ENCODE measurements around the gene STARD6.
"Not testable (repeated sequence)": the region's sequence is repeated elsewhere in the genome, so short reads cannot be mapped to it uniquely, and the experiment has no call there.

Gene STARD6

DNA sequence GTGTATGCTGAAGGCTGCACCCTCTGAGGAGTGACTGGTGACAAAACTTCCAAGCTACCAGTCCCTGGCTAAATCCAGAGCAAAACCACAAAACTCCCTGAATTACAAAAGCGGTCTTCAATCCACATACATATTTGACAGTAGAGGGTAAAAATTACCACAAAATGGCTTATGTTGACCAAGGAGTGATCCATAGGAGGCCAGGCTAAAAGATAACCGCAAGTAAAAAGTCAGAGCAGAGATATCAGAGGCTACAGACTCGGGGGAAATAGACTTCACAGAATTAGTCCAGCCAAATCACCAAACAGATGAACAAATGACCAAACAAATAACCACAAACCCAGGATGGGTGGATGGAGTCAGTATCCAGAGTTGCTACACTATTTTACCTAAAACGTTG, 19.4 kb downstream of the STARD6 start:
- DNase-seq (ENCODE audit: low read depth) = no peak

DNA sequence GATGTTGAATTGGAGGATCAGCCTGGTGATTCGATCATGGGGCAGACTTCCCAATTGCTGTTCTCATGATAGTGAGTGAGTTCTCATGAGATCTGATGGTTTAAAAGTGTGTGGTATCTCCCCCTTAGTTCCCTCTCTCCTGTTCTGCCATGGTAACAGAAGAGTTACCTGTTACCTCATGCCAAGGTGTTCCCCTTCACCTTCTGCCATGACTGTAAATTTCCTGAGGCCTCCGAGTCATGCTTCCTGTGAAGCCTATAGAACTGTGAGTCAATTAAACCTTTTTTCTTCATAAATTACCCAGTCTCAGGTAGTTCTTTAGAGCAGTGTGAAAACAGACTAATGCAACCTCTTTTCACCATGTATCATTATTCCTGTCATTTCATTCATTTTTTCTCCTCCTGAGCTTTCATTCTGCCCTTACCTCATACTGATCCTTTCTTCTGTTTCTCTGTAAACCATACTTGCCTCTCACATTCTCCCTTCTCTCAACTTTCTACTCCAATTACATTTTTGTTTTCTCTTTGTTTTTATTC, 22.0 kb downstream of the STARD6 start:
- DNase-seq (ENCODE audit: low read depth) = no peak

DNA sequence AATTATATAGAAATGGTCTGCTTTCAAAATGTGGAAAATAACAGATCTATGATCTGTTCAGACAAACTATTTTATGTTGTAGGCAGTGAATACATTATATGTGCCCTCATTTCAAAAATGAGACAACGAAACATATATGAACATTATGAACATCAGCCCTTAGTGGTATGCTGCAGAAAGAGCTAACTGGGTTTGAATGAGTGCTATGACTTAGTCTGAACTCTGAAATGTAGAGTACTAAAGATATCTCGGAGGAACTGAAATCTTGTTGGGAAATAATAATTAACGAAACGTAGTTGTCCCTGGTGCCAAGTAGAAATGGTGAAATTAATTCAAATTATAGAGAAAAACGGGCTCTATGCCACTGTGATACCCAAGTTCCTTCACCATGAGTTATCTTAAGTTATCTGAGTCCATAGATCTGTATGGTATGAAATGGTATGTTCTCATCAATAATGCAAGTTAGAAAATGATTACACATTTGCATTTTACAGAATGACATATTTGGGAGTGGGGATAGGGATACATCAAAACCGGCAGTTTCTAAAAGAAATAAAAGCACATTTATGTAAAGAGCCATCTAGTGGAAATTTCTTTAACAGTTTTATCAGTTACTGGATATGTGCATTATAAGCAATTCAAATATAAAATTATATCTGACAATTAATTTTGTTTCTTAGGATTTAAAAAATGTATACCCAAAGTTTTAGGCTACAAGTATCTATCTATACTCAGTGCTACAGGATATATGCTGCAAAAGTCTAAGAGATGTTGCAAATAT, 26.7 kb downstream of the STARD6 start:
- no peak for DNase-seq (ENCODE audit: low read depth)

DNA sequence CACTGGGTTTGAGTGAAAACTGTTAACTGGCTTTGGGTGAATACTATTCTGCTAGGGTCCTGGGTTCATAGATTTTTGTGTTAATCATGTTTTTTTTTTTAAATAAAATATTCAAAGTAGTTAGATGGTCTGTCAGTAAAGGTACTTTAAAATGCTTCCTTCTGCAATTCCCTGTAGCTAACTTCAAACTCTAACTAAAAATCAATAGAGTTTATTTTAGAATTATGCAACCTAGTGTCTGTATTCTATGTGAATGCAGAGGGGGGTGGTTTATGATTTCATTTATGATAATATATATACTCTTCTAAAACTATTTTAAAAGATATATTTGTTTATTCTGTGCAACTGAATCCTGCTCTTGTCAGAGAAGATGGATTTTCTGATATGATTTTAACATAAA, 27.9 kb downstream of the STARD6 start:
- DNase-seq (ENCODE audit: low read depth) = no peak

DNA sequence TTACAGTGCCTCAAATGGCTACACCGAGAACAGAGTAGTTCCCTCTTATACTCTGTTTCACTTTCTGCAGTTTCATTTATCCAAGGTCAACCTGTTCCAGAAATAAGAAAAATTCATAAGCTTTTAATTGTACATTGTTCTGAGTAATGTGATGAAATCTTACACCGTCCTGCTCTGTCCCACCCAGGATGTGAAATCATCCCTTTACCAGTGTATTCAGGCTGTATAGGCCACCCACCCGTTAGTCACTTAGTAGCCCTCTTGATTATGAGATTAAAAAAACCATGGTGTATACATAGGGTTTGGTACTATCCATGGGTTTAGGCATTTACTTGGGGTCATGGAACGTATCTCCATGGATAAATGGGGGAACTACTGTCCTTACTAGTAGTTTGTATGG, 29.8 kb downstream of the STARD6 start:
- DNase-seq (ENCODE audit: low read depth) = no peak

DNA sequence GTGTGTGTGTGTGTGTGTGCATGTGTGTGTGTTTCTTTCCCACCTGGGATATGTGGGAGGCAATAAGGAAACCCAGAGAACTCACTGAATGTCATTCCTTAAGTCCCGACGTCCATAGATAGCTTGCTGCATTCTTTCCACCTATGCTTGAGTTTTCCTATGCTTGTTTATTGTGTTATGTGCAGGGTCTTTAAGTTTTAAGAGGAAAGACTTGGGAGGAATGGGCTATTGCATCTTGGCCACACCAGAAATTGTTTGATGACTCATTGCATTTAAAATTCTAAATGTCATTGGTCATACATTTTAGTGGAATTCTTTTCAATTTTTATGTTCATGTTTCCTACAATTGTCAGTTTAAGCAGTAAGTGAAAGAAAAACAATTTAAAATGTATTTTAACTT, 33.7 kb downstream of the STARD6 start:
- DNase-seq (ENCODE audit: low read depth) = no peak

DNA sequence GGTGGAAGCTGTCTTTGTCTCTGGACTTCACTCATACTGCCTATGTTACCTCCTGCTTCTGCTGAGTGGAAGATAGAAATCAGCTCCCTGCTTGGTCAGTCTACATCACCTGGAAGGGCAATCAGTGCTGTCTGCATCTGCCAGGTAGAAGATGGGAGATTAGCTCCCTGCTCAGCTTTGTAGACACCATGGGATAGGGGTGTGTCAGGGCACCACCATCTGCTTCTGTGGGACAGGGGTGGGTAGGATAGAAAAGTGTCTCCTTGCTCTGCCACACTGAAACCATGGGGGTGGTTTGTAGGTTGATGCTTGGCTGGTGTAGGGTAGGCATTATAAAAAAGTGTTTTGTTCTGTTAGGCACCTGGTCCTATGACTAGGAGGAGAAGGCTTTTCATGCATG, 34.1 kb downstream of the STARD6 start:
- DNase-seq (ENCODE audit: low read depth) = no peak

DNA sequence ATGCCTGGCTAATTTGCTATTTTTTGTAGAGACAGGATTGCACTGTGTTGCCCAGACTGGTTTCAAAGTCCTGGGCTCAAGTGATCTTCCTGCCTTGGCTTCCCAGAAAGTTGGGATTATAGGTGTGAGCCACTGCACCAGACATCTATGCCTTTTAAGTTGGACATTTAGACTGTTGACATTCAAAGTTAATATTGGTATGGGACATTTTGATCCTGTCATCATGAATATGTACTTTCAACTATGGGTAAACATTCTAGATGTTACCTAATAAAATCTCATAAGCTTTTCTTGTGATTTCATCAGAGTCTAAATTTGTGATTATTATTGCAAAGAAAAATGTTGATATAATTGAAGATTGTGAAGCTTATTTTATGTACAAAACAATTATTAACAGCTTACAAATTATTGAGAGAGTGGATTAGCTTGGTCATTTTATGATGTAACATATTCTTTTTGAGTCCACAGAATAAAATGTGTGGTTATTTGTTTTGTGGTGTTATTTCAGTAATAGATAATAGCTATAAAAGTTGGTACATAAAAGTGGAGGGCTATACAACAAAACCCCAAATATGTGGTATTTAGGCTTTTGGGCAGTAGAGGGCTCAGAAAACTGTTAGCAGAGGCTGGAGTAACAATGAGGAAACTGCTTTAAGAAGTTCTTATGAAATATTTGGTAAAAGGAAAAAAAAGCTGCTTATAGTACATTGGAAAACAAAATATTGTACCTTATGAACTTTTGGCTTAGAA, 41.4 kb downstream of the STARD6 start:
- DNase-seq (ENCODE audit: low read depth) = no peak

DNA sequence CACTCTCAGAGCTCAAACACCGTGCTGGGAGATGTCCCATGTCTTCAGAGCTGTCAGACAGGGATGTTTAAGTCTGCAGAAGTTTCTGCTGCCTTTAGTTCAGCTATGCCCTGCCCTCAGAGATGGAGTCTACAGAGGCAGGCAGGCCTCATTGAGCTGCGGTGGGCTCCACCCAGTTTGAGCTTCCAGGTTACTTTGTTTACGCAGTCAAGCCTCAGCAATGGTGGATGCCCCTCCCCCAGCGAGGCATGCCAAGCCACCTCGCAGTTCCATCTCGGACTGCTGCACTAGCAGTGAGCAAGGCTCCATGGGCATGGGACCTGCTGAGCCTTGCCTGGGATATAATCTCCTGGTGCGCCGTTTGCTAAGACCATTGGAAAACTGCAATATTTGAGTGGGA, 48.1 kb downstream of the STARD6 start:
- not testable (repeated sequence) for DNase-seq (ENCODE audit: low read depth)

DNA sequence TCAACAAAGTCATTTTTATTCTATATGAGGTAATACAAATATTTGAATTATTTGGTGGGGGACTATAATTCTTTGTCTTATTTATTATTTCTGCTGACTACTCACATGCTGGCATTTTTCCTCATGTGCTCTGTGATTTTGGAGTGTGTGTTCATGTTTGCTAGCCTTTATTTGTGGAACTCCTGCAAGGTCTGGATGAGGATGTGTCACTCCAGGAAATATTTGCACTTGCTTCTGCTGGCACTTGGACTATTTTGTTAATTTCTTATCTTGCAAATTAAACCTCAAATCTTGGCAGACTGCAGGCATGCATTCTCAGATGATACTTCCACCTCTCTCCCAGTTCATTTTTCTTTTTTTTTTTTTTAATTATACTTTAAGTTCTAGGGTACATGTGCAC, 54.2 kb downstream of the STARD6 start:
- DNase-seq (ENCODE audit: low read depth) = no peak

DNA sequence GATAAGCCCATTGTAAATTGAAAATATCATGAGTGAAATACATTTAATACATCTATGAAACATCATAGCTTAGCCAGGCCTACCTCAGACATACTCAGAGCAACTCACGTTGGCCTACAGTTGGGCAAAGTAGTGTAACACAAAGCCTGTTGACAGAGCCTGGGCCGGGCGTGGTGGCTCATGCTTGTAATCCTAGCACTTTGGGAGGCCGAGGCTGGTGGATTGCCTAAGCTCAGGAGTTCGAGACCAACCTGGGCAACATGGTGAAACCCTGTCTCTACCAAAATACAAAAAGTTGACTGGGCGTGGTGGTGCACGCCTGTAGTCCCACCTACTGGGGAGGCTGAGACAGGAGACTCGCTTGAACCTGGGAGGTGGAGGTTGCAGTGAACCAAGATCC, 58.7 kb downstream of the STARD6 start:
- DNase-seq (ENCODE audit: low read depth) = not testable (repeated sequence)

DNA sequence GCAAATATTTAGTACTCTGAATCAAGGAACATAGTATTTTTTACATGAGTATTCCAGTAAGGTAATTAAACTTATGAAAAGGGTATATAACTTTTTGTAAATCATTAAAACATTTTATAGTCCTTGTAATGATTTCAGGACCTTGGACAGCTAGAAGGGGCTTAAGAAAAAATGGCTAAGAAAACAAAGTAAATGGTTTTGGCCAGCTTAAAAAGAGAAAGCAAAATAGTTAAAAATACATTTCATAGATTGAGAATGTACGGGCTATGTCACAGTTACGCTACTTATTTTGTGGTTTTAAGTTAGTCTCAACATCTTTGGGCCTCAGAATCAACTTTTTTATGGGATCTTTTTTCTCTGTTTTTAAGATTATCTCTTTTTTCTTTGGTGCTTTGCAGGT, 61.6 kb downstream of the STARD6 start:
- DNase-seq (ENCODE audit: low read depth) = no peak

DNA sequence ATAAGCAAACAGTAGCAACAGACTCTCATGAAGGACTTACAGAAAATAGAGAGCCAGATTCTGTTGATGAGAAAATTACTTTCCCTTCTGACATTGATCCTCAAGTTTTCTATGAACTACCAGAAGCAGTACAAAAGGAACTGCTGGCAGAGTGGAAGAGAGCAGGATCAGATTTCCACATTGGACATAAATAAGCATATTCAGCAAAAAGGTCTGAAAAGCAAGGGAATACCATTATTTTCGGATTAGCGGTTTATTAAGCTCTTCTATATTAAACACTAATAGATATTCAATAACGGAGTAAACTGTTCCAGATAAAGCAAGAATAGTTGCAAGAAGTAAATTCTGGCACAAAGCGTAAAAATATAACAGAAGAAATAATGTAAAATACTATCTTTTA, 63.4 kb downstream of the STARD6 start:
- no peak for DNase-seq (ENCODE audit: low read depth)

DNA sequence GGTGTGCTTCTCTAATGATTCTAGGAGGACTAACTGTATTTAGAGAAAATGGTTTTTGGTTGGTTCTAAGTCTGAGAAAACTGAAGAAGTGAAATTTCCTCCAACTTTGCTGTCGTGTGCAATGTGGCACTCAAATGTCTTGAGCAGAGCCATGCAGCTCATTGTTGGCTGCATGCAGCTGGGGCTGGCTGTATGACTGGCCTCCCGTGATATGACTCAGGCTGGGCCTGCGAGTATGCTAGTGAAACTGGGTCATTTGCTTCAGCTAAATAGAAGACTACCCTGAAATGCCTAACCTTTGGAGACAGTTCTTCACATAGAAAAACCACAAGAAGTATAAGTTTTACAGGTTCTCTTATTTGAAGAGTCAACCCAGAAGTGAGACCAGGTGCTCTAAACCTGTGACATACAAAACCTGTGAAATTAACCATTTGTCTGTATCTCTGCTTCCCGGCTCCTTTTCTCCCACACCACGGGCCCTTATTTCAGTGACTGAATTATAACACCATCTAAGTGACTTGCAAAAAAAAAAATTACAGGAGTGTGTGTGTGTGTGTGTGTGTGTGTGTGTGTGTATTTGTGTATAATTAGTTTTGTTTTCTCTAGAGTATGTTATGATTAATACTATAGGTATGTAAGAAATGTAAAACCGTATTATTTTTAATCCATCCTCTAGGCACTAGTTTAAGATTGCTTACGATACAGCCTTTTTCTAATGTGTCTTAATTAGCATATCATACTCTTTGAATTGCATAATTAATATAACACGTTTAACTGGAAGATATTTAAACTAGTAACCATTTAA, 72.5 kb downstream of the STARD6 start:
- no peak for DNase-seq (ENCODE audit: low read depth)

DNA sequence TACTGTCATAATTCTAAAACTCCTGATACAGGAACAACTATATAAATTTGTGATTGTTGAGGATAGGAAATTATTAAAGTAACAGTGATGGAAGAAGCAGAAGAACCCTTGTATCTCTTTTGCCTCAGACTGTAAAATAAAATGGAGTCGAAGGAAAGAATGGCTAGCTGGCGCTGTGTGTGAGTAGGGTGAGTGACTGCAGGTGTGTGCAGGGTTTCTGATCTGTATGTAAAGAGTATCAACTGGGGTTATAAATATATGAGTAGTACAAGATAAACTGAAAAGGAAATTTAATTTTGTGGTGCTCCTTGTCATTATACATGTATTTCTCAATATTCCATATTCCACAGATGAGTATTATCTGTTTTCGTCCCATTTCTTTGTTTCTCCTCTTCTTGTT, 73.1 kb downstream of the STARD6 start:
- no peak for DNase-seq (ENCODE audit: low read depth)

DNA sequence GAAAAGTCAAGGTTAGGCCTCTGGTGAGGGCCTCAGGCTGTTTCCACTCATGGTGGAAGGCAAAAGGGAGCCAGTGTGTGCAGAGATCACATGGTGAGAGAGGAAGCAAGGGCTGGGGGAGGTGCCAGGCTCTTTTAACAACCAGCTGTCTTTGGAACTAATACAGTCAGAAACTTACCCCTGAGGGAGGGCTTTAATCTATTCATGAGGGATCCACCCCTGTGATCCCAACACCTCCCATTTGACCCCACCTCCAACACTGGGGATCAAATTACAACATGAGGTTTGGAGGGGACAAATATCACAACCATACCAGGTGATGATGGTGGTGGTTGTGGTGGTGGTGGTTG, 77.5 kb downstream of the STARD6 start:
- no peak for DNase-seq (ENCODE audit: low read depth)

DNA sequence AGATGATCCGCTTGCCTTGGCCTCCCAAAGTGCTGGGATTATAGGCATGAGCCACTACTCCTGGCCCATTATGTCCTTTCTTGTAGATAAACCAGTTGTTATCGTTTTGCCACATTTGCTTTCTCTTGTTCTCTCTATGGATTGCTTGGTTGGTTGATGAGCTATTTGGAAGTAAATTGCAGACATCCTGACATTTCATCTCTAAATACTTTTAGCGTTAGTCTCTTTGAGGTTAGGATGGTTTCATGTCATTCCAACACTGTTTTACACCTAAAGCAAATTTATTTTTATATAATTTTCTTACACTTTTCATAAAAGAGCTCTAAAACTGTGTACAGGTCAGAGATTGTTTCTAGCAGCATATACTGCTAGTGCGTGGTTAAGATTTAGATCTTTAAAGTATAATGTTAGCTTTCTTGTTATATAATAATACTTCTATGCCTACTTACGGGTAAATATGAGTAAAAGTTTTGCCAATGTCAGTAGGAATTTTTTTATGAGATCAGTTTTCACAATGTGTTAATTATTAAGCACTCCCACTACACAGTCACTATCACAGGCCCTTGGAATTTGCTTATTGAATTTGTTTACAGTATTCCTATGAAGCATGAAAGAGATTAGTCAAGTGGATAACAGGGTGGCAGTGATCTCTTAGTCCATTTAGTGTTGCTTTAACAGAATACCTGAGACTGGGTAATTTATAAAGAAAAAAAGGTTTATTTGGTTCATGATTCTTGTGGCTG, 78.0 kb downstream of the STARD6 start:
- DNase-seq (ENCODE audit: low read depth) = no peak

DNA sequence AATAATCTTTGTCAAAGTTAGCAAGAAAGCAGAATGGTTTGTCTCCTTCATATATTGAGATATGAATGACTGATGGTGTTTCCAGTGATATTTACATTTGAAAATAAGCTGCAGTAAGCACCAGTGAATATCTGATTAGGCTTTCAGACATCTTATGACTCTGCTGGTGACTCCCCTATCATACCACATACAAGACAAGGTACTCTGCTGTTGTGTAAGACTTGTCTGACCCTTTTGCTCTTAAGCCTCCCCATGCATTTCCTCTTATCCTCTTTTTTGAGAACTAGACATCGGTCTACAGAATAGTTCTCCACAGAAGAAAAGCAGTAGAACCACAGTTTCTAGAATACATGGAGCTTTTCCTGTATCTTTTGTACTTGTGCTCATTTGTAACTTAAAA, 79.0 kb downstream of the STARD6 start:
- DNase-seq (ENCODE audit: low read depth) = no peak

DNA sequence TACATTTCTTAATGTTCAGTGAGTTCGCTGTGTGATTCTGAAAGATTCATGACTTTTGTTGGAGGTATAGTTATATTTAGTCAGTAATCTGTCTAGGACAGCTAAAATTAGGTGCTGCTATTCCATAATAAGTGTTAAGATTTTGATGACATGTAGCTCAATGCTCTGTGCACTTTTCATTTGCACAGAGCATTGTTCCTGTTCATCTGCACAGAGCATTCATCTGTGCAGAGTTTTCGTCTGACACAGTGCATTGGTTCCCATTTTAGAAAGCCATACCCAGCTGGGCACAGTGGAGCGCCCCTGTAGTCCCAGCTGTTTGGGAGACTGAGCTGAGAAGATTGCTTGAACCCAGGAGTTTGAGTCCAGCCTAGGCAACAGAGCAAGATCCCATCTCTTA, 79.8 kb downstream of the STARD6 start:
- DNase-seq (ENCODE audit: low read depth) = no peak

Data from stimulated activated CD8-positive, alpha-beta memory T cell treated with anti-CD3 and anti-CD28 coated beads, Interleukin-12 subunit alpha, Interleukin-12 subunit beta, amount 100 ng/mL, for 4 hours (primary cell).